ENCODE measurements around the gene NATD1.

The NATD1 gene

DNA sequence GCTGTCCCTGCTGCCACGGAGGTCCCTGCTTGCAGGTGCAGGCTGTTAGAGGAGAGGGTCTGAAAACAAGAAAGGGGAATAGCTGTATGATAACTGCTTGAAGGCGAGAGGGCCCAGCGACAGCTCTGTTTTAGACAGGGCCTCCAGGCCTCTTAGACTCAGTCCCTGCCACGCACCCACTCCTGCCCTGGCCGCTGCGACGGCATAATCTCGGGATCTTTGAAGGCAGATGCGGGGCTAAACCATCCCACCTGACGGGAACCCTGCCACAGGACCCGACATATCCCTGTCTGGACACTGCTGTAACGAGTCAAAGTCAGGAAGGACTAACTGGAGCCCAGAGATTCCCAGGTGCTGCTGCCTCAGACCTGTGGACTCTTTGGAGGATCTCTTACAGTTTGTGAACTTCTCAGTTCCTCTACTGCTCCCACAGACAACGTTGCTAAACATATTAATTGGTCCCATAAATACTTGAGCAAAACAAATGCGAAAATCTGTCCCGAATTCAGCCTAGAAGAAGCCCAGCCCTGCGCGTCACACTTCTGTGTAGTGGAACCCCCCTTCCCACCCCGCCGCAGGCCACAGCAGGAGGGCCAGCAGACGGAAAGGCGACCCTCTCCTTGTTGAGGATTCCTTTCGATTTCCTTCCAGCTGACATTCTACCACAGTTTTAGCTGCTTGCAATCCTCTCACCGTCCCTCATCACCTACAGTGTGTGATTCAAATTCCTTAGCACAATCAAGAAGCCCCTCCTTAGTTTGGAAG lies 38.3 kb downstream of the NATD1 start:
- ChIA-PET CTCF (interaction anchor here (1.0 kb wide), 1 partner anchor 14 kb away, joined by 3 read pairs; no protein-coding TSS in a partner anchor), POLR2A (interaction anchor here (0.6 to 3.1 kb wide), 5 partner anchors 20 to 172 kb away, joined by 3 to 13 read pairs (median 4); partner anchors contain the start of genes DHRS7B and USP22)
- TF ChIP-seq LEF1 (IDR thresholded peaks at IDR 0.05; ENCODE audit: borderline replicate concordance) = no peak
- TF ChIP-seq ELF4 (IDR thresholded peaks at IDR 0.05) = no peak
- no peak for TF ChIP-seq FOXA1 (IDR thresholded peaks at IDR 0.05)
- no peak for TF ChIP-seq ARNT (IDR thresholded peaks at IDR 0.05)
- TF ChIP-seq NFRKB (IDR thresholded peaks at IDR 0.05) = no peak
- no peak for TF ChIP-seq FOXK2 (IDR thresholded peaks at IDR 0.05)
- no peak for DNase-seq (ENCODE audit: extremely low spot score)

DNA sequence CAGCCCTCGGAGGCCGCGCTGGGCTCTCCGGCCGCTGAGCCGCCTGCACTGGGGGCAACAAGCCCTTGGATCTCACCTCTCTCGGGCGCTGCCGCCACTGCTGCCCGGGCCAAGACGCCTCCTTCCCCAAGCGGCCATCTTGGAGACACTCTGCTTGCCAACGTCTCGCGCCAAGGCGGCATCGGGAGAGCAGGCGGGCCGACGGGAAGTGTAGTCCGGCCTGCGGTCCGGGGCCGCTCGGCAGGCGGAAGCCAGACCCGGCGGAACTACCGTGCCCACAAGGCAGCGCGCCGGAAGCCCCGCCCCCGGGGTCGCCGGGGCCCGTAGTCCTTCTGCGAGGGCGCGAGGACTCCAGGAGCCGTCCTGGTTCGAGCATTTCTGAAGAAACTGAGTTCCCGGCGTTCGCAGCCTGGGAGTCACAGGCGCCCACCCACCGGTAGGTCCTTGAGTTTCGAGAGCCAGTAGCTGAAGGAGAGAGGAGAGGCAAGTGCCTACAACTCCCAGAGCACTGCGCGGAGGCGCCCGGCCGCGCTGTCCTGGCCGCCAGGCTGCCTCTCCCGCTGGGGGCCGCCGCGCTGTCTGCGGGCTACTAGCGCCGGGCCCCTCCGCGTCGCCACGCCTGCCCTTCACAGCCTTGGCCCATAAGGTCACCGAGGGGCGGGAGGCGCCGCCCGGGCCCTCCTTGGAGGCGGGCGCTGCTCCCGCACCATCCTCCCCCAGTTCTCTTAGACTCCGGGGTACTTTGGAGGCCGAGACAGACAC lies 39.0 kb downstream of the NATD1 start, which contains the start of gene TMEM11:
Gene TMEM11 (minus strand): TSS at position 147 of the 762 bp plus-strand sequence. CDS start 9 bp downstream, at position 138.
- peak; percentile 97 for DNase-seq (ENCODE audit: extremely low spot score)
- CTCF ChIA-PET = interaction anchor here (1.0 to 1.9 kb wide), 2 partner anchors 14 to 26 kb away, joined by 3 to 5 read pairs; no protein-coding TSS in a partner anchor
- POLR2A ChIA-PET = interaction anchor here (0.6 to 3.1 kb wide), 7 partner anchors 13 to 171 kb away, joined by 3 to 13 read pairs (median 4); partner anchors contain the start of genes DHRS7B and USP22
- TF ChIP-seq FOXA1 (IDR thresholded peaks at IDR 0.05) = no peak
- peak; percentile 79 for TF ChIP-seq NFRKB (IDR thresholded peaks at IDR 0.05)
- TF ChIP-seq SUZ12 (IDR thresholded peaks at IDR 0.05) = peak; percentile 96
- TF ChIP-seq LEF1 (IDR thresholded peaks at IDR 0.05; ENCODE audit: borderline replicate concordance) = no peak; the same call in 1 of the 2 replicates
- no peak for TF ChIP-seq ZNF384 (IDR thresholded peaks at IDR 0.05)
- TF ChIP-seq ELF4 (IDR thresholded peaks at IDR 0.05) = peak; percentile 97
- TF ChIP-seq L3MBTL2 (conservative IDR thresholded peaks at IDR 0.05) = peak; percentile 72
- TF ChIP-seq HDGF (IDR thresholded peaks at IDR 0.05; ENCODE audit: borderline replicate concordance) = peak; percentile 1; the same call in 1 of the 2 replicates
- TF ChIP-seq TARDBP (IDR thresholded peaks at IDR 0.05) = no peak
- TF ChIP-seq SP1 (IDR thresholded peaks at IDR 0.05) = no peak

DNA sequence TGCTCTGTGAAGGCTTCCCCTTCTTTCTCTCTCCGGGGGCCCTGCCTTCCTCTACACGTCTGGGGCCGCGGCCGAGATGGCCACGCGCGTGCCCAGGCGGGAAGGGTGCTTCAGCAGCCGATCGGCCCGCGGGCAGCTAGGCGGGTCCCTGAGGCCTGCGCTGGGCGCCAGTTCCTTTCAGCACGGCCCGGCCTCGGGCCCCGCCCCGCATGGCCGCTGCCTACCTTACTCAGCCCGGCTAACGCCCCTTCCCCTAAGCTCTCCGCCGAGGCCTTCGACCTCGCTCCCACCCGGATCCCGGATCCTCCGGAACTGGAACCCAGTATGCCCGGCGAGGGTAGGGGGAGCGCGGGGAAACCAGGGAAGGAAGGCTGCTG lies 39.6 kb downstream of the NATD1 start:
- TF ChIP-seq TARDBP (IDR thresholded peaks at IDR 0.05) = no peak
- TF ChIP-seq LEF1 (IDR thresholded peaks at IDR 0.05; ENCODE audit: borderline replicate concordance) = no peak
- no peak for TF ChIP-seq NFRKB (IDR thresholded peaks at IDR 0.05)
- no peak for TF ChIP-seq L3MBTL2 (conservative IDR thresholded peaks at IDR 0.05)
- TF ChIP-seq, protein P1, sequence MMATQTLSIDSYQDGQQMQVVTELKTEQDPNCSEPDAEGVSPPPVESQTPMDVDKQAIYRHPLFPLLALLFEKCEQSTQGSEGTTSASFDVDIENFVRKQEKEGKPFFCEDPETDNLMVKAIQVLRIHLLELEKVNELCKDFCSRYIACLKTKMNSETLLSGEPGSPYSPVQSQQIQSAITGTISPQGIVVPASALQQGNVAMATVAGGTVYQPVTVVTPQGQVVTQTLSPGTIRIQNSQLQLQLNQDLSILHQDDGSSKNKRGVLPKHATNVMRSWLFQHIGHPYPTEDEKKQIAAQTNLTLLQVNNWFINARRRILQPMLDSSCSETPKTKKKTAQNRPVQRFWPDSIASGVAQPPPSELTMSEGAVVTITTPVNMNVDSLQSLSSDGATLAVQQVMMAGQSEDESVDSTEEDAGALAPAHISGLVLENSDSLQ (IDR thresholded peaks at IDR 0.05) = no peak
- no peak for TF ChIP-seq FOXM1 (IDR thresholded peaks at IDR 0.05; ENCODE audit: borderline replicate concordance)
- TF ChIP-seq ARNT (IDR thresholded peaks at IDR 0.05) = no peak
- no peak for TF ChIP-seq FOXA1 (IDR thresholded peaks at IDR 0.05)
- no peak for TF ChIP-seq SUZ12 (IDR thresholded peaks at IDR 0.05)
- no peak for TF ChIP-seq CTBP1 (IDR thresholded peaks at IDR 0.05; ENCODE audit: borderline replicate concordance)
- no peak for TF ChIP-seq BHLHE40 (IDR thresholded peaks at IDR 0.05; ENCODE audit: borderline replicate concordance)
- no peak for TF ChIP-seq FOXK2 (IDR thresholded peaks at IDR 0.05)
- TF ChIP-seq SP1 (IDR thresholded peaks at IDR 0.05) = no peak
- no peak for TF ChIP-seq ELF4 (IDR thresholded peaks at IDR 0.05)
- no peak for TF ChIP-seq HDGF (IDR thresholded peaks at IDR 0.05; ENCODE audit: borderline replicate concordance)
- TF ChIP-seq ZNF384 (IDR thresholded peaks at IDR 0.05) = no peak
- DNase-seq (ENCODE audit: extremely low spot score) = peak; percentile 43
- ChIA-PET CTCF (interaction anchor here (1.9 kb wide), 1 partner anchor 26 kb away, joined by 5 read pairs; no protein-coding TSS in a partner anchor), POLR2A (interaction anchor here (0.7 to 3.1 kb wide), 10 partner anchors 12 to 171 kb away, joined by 3 to 13 read pairs (median 4); partner anchors contain the start of genes DHRS7B and USP22)

DNA sequence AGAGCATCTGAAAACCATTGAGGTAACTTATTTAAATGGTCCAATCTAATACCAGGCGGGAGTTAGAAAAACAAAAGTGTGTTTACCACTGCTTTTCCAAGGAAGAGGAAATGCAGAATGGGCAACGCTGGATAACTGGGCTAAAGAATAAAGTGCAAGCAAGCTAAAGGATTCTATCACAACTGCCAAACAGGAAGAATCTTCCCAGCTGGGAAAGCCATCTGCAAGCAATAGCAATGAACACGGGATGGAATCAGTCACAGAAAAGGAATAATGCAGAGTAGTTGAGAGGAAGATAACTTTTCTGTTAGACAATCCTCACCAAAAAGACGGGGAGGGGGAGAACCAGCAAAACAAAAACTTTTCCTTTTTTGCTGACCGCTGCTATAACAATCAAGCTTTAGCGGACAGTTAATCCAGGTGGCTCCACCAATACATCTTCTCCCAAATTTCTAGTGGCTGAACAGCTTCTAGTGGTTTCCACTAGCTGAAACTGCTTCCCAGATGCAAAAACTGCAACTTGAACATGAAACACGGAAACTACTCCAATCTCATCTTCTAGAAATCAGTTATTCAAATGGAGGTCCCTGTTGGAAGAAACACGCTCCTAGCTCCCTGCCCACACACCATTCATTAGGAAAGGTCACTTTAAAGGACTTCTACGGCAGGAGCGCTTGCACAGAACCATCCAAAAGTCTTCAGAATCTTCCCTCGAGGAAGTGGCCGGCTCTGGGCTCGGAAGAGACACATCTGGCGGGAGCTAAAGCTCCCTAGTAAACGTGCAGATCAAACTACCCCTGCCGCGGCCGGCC lies 40.2 kb downstream of the NATD1 start:
- ChIA-PET POLR2A (interaction anchor here (0.7 to 3.1 kb wide), 10 partner anchors 12 to 170 kb away, joined by 3 to 13 read pairs (median 4); partner anchors contain the start of genes DHRS7B and USP22), CTCF (interaction anchor here (1.9 kb wide), 1 partner anchor 27 kb away, joined by 5 read pairs; no protein-coding TSS in a partner anchor)
- no peak for TF ChIP-seq ELF4 (IDR thresholded peaks at IDR 0.05)
- no peak for TF ChIP-seq FOXM1 (IDR thresholded peaks at IDR 0.05; ENCODE audit: borderline replicate concordance)
- TF ChIP-seq, protein P1 (IDR thresholded peaks at IDR 0.05) = no peak
- TF ChIP-seq FOXK2 (IDR thresholded peaks at IDR 0.05) = no peak
- TF ChIP-seq SUZ12 (IDR thresholded peaks at IDR 0.05) = no peak
- no peak for TF ChIP-seq ARNT (IDR thresholded peaks at IDR 0.05)
- TF ChIP-seq SP1 (IDR thresholded peaks at IDR 0.05) = no peak
- TF ChIP-seq LEF1 (IDR thresholded peaks at IDR 0.05; ENCODE audit: borderline replicate concordance) = no peak
- TF ChIP-seq L3MBTL2 (conservative IDR thresholded peaks at IDR 0.05) = no peak
- TF ChIP-seq TARDBP (IDR thresholded peaks at IDR 0.05) = no peak
- no peak for TF ChIP-seq ZNF384 (IDR thresholded peaks at IDR 0.05)
- no peak for TF ChIP-seq HDGF (IDR thresholded peaks at IDR 0.05; ENCODE audit: borderline replicate concordance)
- TF ChIP-seq CTBP1 (IDR thresholded peaks at IDR 0.05; ENCODE audit: borderline replicate concordance) = no peak
- TF ChIP-seq BHLHE40 (IDR thresholded peaks at IDR 0.05; ENCODE audit: borderline replicate concordance) = no peak
- TF ChIP-seq FOXA1 (IDR thresholded peaks at IDR 0.05) = no peak
- TF ChIP-seq NFRKB (IDR thresholded peaks at IDR 0.05) = no peak
- DNase-seq (ENCODE audit: extremely low spot score) = no peak

Data from HEK293T (cell line).